H9 (cell line): ENCODE results near the gene POLR3B. TPM values are rescaled to one million over a fixed set of nuclear protein-coding genes. Genes with fewer than 3 reads are reported as not detected.

Source experiments
- DNase-seq: peaks from one replicate; pipeline ENCODE4 v3.0.0-alpha.2; 2017
- H2AFZ ChIP-seq: one replicate; pipeline ENCODE4 v1.6.1; 2013; ENCODE audit warnings: mild to moderate bottlenecking, low read length, control low read depth, moderate library complexity
- H2AK5ac ChIP-seq: 2 replicates; pipeline ENCODE4 v1.6.1; 2013; ENCODE audit warnings: low read length, control low read depth, mixed read lengths; ENCODE audit not compliant: insufficient read length
- H2BK120ac ChIP-seq: one replicate; pipeline ENCODE4 v1.6.1; 2013; ENCODE audit warnings: low read depth, mild to moderate bottlenecking, low read length, control low read depth, inconsistent platforms; ENCODE audit not compliant: poor library complexity, severe bottlenecking
- H2BK12ac ChIP-seq: 2 replicates; pipeline ENCODE4 v1.6.1; 2013; ENCODE audit warnings: low read length, control low read depth, mixed read lengths, low read depth; ENCODE audit not compliant: insufficient read length
- H2BK15ac ChIP-seq: 2 replicates; pipeline ENCODE4 v1.6.1; 2013; ENCODE audit warnings: low read depth, low read length, control low read depth
- H2BK20ac ChIP-seq: one replicate; pipeline ENCODE4 v1.6.1; 2013; ENCODE audit warnings: low read depth, mild to moderate bottlenecking, low read length, control low read depth, inconsistent platforms; ENCODE audit not compliant: poor library complexity, severe bottlenecking
- H2BK5ac ChIP-seq: 2 replicates; pipeline ENCODE4 v1.6.1; 2013; ENCODE audit warnings: low read length, control low read depth, mixed read lengths; ENCODE audit not compliant: insufficient read length
- H3K14ac ChIP-seq: 2 replicates; pipeline ENCODE4 v1.6.1; 2013; ENCODE audit warnings: low read length, control low read depth; ENCODE audit not compliant: insufficient read depth
- H3K18ac ChIP-seq: 2 replicates; pipeline ENCODE4 v1.6.1; 2013; ENCODE audit warnings: low read depth, mild to moderate bottlenecking, mixed read lengths, low read length, control low read depth; ENCODE audit not compliant: insufficient read length
- H3K23ac ChIP-seq: 2 replicates; pipeline ENCODE4 v1.6.1; 2013; ENCODE audit warnings: low read length, control low read depth, mixed read lengths, low read depth; ENCODE audit not compliant: insufficient read length
- H3K23me2 ChIP-seq: 2 replicates; pipeline ENCODE4 v1.6.1; 2013; ENCODE audit warnings: low read depth, mild to moderate bottlenecking, mixed read lengths, low read length, control low read depth; ENCODE audit not compliant: insufficient read length, poor library complexity, severe bottlenecking
- H3K27ac ChIP-seq: 2 replicates; pipeline ENCODE4 v1.5.1; 2013; ENCODE audit warnings: low read length, control low read depth, mixed read lengths, low read depth; ENCODE audit not compliant: insufficient read length
- H3K27me3 ChIP-seq: 2 replicates; pipeline ENCODE4 v1.6.1; 2013; ENCODE audit warnings: low read length, control low read depth, inconsistent platforms; ENCODE audit not compliant: insufficient read depth
- H3K4ac ChIP-seq: 2 replicates; pipeline ENCODE4 v1.6.1; 2013; ENCODE audit warnings: low read depth, mild to moderate bottlenecking, control low read depth, inconsistent platforms, low read length, moderate library complexity
- H3K4me1 ChIP-seq: 2 replicates; pipeline ENCODE4 v1.6.1; 2013; ENCODE audit warnings: low read length, control low read depth, inconsistent platforms; ENCODE audit not compliant: insufficient read depth
- H3K4me2 ChIP-seq: 2 replicates; pipeline ENCODE4 v1.6.1; 2013; ENCODE audit warnings: low read length, control low read depth, mixed read lengths; ENCODE audit not compliant: insufficient read length, insufficient read depth
- H3K56ac ChIP-seq: 2 replicates; pipeline ENCODE4 v1.6.1; 2013; ENCODE audit warnings: low read depth, mild to moderate bottlenecking, mixed read lengths, low read length, control low read depth; ENCODE audit not compliant: insufficient read length
- H3K79me1 ChIP-seq: 2 replicates; pipeline ENCODE4 v1.6.1; 2013; ENCODE audit warnings: low read depth, mild to moderate bottlenecking, moderate library complexity, low read length, control low read depth, inconsistent platforms; ENCODE audit not compliant: insufficient read depth, poor library complexity, severe bottlenecking
- H3K79me2 ChIP-seq: 2 replicates; pipeline ENCODE4 v1.6.1; 2013; ENCODE audit warnings: low read length, control low read depth, inconsistent platforms; ENCODE audit not compliant: insufficient read depth
- H3K9ac ChIP-seq: 2 replicates; pipeline ENCODE4 v1.6.1; 2013; ENCODE audit warnings: low read length, control low read depth, mixed read lengths; ENCODE audit not compliant: insufficient read length; ENCODE audit errors: extremely low read depth
- H3K9me3 ChIP-seq: one replicate; pipeline ENCODE4 v1.6.1; 2013; ENCODE audit warnings: low read depth, low read length, inconsistent platforms; ENCODE audit not compliant: control insufficient read depth
- H3T11ph ChIP-seq: one replicate; pipeline ENCODE4 v1.6.1; 2013; ENCODE audit warnings: mild to moderate bottlenecking, low read length, control low read depth, inconsistent platforms
- H4K20me1 ChIP-seq: one replicate; pipeline ENCODE4 v1.6.1; 2013; ENCODE audit not compliant: control insufficient read depth, insufficient read length, insufficient read depth
- H4K5ac ChIP-seq: 2 replicates; pipeline ENCODE4 v1.6.1; 2013; ENCODE audit warnings: low read depth, mild to moderate bottlenecking, mixed read lengths, low read length, control low read depth; ENCODE audit not compliant: insufficient read length
- H4K8ac ChIP-seq: replicated peaks from 2 replicates; pipeline ENCODE4 v1.6.1; 2013; ENCODE audit warnings: low read length, control low read depth, mixed read lengths, low read depth; ENCODE audit not compliant: insufficient read length
- H4K91ac ChIP-seq: 2 replicates; pipeline ENCODE4 v1.6.1; 2013; ENCODE audit warnings: low read depth, mild to moderate bottlenecking, moderate library complexity, mixed read lengths, low read length, control low read depth; ENCODE audit not compliant: insufficient read length
- H3K27ac Mint-ChIP-seq, 3 experiments: 2 replicates in 2 of 3; 3 replicates in 1 of 3; pipeline ENCODE4 v1.8.0; 2020 to 2021; ENCODE audit warnings: mixed read lengths in 3 of 3, mild to moderate bottlenecking in 1 of 3, moderate library complexity in 1 of 3
- H3K27me3 Mint-ChIP-seq: 2 replicates; pipeline ENCODE4 v1.8.0; 2021; ENCODE audit warnings: low read depth, mild to moderate bottlenecking, moderate library complexity, mixed read lengths
- H3K36me3 Mint-ChIP-seq, 3 experiments: 2 replicates in 2 of 3; 3 replicates in 1 of 3; pipeline ENCODE4 v1.8.0; 2020 to 2021; ENCODE audit warnings: low read depth in 3 of 3, mixed read lengths in 3 of 3; ENCODE audit not compliant: insufficient read depth in 1 of 3
- H3K4me1 Mint-ChIP-seq, 2 experiments: 2 replicates each; pipeline ENCODE4 v1.8.0; 2020; ENCODE audit warnings: mixed read lengths in 2 of 2
- H3K4me3 Mint-ChIP-seq, 2 experiments: 2 replicates in 1 of 2; 3 replicates in 1 of 2; pipeline ENCODE4 v1.8.0; 2020 to 2021; ENCODE audit warnings: mild to moderate bottlenecking in 2 of 2, mixed read lengths in 2 of 2, moderate library complexity in 1 of 2
- H3K9me3 Mint-ChIP-seq, 2 experiments: 2 replicates in 1 of 2; 3 replicates in 1 of 2; pipeline ENCODE4 v1.8.0; 2020; ENCODE audit warnings: mild to moderate bottlenecking in 2 of 2, mixed read lengths in 2 of 2, moderate library complexity in 1 of 2
- CTCF ChIP-seq: fragments of 200-600 bp; sonication (generic); conservative IDR thresholded peaks from 3 replicates; pipeline ENCODE4 v1.8.0; 2021; ENCODE audit warnings: antibody characterized with exemption, mild to moderate bottlenecking
- WGBS: extraction: QIAGEN DNeasy Blood & Tissue Kit; methylation state at CpG from one replicate; pipeline ENCODE4 v1.1.7; 2013; ENCODE audit warnings: missing lambda C conversion rate, low lambda C conversion rate, mixed read lengths; ENCODE audit not compliant: insufficient read length; ENCODE audit errors: extremely low coverage; 5-methylcytosine and 5-hydroxymethylcytosine counted together
- total RNA-seq: library from RNA; stranded (reverse); gene quantifications from 2 replicates; pipeline ENCODE4 v1.2.1, GENCODE V29; 2021

Gene POLR3B
- total RNA-seq, 1 experiment from 2014 or later: 13.4 TPM

- H3K14ac ChIP-seq: no peak overlapping the region
- no peak overlapping the region for H3K23ac ChIP-seq
- H2BK20ac ChIP-seq: no peak overlapping the region
- no peak overlapping the region for H3K56ac ChIP-seq
- H3T11ph ChIP-seq: no peak overlapping the region
- H3K79me2 ChIP-seq: no peaks in the 10 kb centered on the region
- no peak overlapping the region for H4K5ac ChIP-seq
- H4K8ac ChIP-seq: no peak overlapping the region
- H4K20me1 ChIP-seq: no peaks in the 10 kb centered on the region
- H3K4me1 ChIP-seq: no peaks in the 10 kb centered on the region
- H2BK15ac ChIP-seq: no peak overlapping the region
- no peak overlapping the region for H3K27ac Mint-ChIP-seq
- H3K9me3 Mint-ChIP-seq: peaks cover 0 to 4% of the 10 kb centered on the region in 2 experiments; a peak in 1 of 5 replicates
- H3K4me1 Mint-ChIP-seq: no peaks in the 10 kb centered on the region
- H3K79me1 ChIP-seq: no peaks in the 10 kb centered on the region
- peaks cover 19 to 39% (median 20%) of the 10 kb centered on the region in 3 experiments for H3K36me3 Mint-ChIP-seq
- WGBS: no CpG with 5 or more reads among the region's 4 CpGs
- H3K9me3 ChIP-seq: no peaks in the 10 kb centered on the region
- H4K91ac ChIP-seq: no peak overlapping the region
- no peak overlapping the region for H2AFZ ChIP-seq
- H3K27ac ChIP-seq: no peak overlapping the region
- TF ChIP-seq CTCF: no peak
- H3K4ac ChIP-seq: no peak overlapping the region
- no peaks in the 10 kb centered on the region for H3K27me3 ChIP-seq
- H2BK5ac ChIP-seq: no peak overlapping the region
- H2BK12ac ChIP-seq: no peak overlapping the region
- H3K9ac ChIP-seq: no peak overlapping the region
- H2AK5ac ChIP-seq: no peak overlapping the region
- no peak overlapping the region for H3K4me3 Mint-ChIP-seq
- H3K18ac ChIP-seq: no peak overlapping the region
- H3K27me3 Mint-ChIP-seq: no peaks in the 10 kb centered on the region
- no peak overlapping the region for H3K4me2 ChIP-seq
- no peak for DNase-seq
- no peaks in the 10 kb centered on the region for H3K23me2 ChIP-seq
- no peak overlapping the region for H2BK120ac ChIP-seq
Observed at GRCh38 chr12:106378788-106379187, 21.2 kb downstream of the POLR3B start.
